VCaP (cell line): ENCODE results near the gene RHOD.

ENCODE experiments used
- H3K27ac ChIP-seq: fragments of 450-650 bp; 2 replicates; pipeline ENCODE4 v1.5.1; 2017
- CTCF ChIP-seq: fragments of 450-650 bp; conservative IDR thresholded peaks from 2 replicates; pipeline ENCODE4 v1.5.1; 2017; ENCODE audit warnings: mild to moderate bottlenecking, moderate library complexity

The RHOD gene

GRCh38 chr11:67048515-67049130, 8.0 kb upstream of the RHOD start:
- no peak overlapping the region for H3K27ac ChIP-seq

GRCh38 chr11:67050139-67050538, 6.5 kb upstream of the RHOD start:
- no peak overlapping the region for H3K27ac ChIP-seq

More at GRCh38 chr11:67048515-67049130, 8.0 kb upstream of the RHOD start:
- TF ChIP-seq CTCF, result no peak

GRCh38 chr11:67051180-67051893, 5.3 kb upstream of the RHOD start:
- H3K27ac ChIP-seq, result no peak overlapping the region
- TF ChIP-seq CTCF, result no peak

More at GRCh38 chr11:67050139-67050538, 6.5 kb upstream of the RHOD start:
- TF ChIP-seq CTCF, result no peak

- H3K27ac ChIP-seq, result no peak overlapping the region
- TF ChIP-seq CTCF, result no peak
Observed at GRCh38 chr11:67051945-67052488, 4.6 kb upstream of the RHOD start.

- no peak overlapping the region for H3K27ac ChIP-seq
- no peak for TF ChIP-seq CTCF
Observed at GRCh38 chr11:67052891-67053290, 3.8 kb upstream of the RHOD start.

- peak overlapping the region; percentile 88 for H3K27ac ChIP-seq
- peak; percentile 99 for TF ChIP-seq CTCF
Observed at GRCh38 chr11:67053896-67054329, 2.7 kb upstream of the RHOD start.

GRCh38 chr11:67054346-67054835, 2.3 kb upstream of the RHOD start:
- H3K27ac ChIP-seq, result peak overlapping the region; percentile 88
- no peak for TF ChIP-seq CTCF
